SK-N-SH (cell line): ENCODE measurements around the gene TTC7B. TPM values are rescaled to one million over a fixed set of nuclear protein-coding genes. Genes with fewer than 3 reads are reported as not detected.

Experiments
- CTCF ChIA-PET: fragments of 300-600, 350-600 bp; formaldehyde crosslinking; extraction: SDS; loops from one replicate; lab custom pipeline; 2021; lab: Yijun Ruan, JAX
- POLR2A ChIA-PET: fragments of 350-600 bp; sonication (Branson Sonifier 250); formaldehyde crosslinking; extraction: SDS; loops from one replicate; lab custom pipeline; 2020; ENCODE audit warnings: antibody characterized with exemption, inconsistent platforms; lab: Yijun Ruan, JAX
- DNase-seq: peaks from one replicate; pipeline ENCODE4 v3.0.0; 2012
- H2AFZ ChIP-seq: fragments of 200-600 bp; sonication (generic); 2 replicates; pipeline ENCODE4 v1.8.1; 2016; ENCODE audit warnings: antibody characterized with exemption, mild to moderate bottlenecking, low read depth
- H3F3A ChIP-seq: fragments of 200-600 bp; sonication (generic); replicated peaks from 2 replicates; pipeline ENCODE3; 2016; ENCODE audit warnings: antibody characterized with exemption, mild to moderate bottlenecking; ENCODE audit not compliant: insufficient read depth
- H3K27ac ChIP-seq, 2 experiments: fragments of 200-500 bp in 1 of 2; fragments of 200-600 bp in 1 of 2; sonication (Bioruptor generic) in 1 of 2; sonication (generic), shearing (Covaris generic) in 1 of 2; 2 replicates each; pipeline versions ENCODE4 v1.5.1 to v1.6.1; 2014 to 2016; ENCODE audit warnings: low read depth in 2 of 2, inconsistent platforms in 1 of 2, low read length in 1 of 2, mild to moderate bottlenecking in 1 of 2, mixed read lengths in 1 of 2
- H3K27me3 ChIP-seq: fragments of 200-600 bp; sonication (generic), shearing (Covaris generic); 2 replicates; pipeline ENCODE4 v1.6.1; 2016; ENCODE audit warnings: mixed run types; ENCODE audit not compliant: insufficient read depth
- H3K36me3 ChIP-seq, 2 experiments: fragments of 200-500 bp in 1 of 2; fragments of 200-600 bp in 1 of 2; sonication (Bioruptor generic) in 1 of 2; sonication (generic) in 1 of 2; replicated peaks in 1 of 2; 2 replicates each; pipeline versions ENCODE3 to v1.5.1; 2014 to 2016; ENCODE audit warnings: low read length in 1 of 2, mild to moderate bottlenecking in 1 of 2; ENCODE audit not compliant: insufficient read depth in 2 of 2, control insufficient read depth in 1 of 2
- H3K4me1 ChIP-seq, 2 experiments: fragments of 200-500 bp in 1 of 2; fragments of 200-600 bp in 1 of 2; sonication (Bioruptor generic) in 1 of 2; sonication (generic), shearing (Covaris generic) in 1 of 2; 2 replicates each; pipeline versions ENCODE4 v1.5.1 to v1.6.1; 2014 to 2016; ENCODE audit warnings: low read depth in 1 of 2, low read length in 1 of 2, mixed run types in 1 of 2; ENCODE audit not compliant: insufficient read depth in 2 of 2, control insufficient read depth in 1 of 2
- H3K4me2 ChIP-seq: fragments of 200-600 bp; sonication (generic), shearing (Covaris generic); 2 replicates; pipeline ENCODE4 v1.6.1; 2017; ENCODE audit warnings: mixed run types
- H3K4me3 ChIP-seq, 2 experiments: fragments of 200-500 bp in 1 of 2; fragments of 200-600 bp in 1 of 2; sonication (Bioruptor generic) in 1 of 2; sonication (generic), shearing (Covaris generic) in 1 of 2; 2 replicates each; pipeline versions ENCODE4 v1.5.1 to v1.8.1; 2014 to 2016; ENCODE audit warnings: low read depth in 2 of 2, inconsistent platforms in 1 of 2, low read length in 1 of 2, mild to moderate bottlenecking in 1 of 2, mixed read lengths in 1 of 2, moderate library complexity in 1 of 2
- H3K79me2 ChIP-seq: fragments of 200-600 bp; sonication (generic); 2 replicates; pipeline ENCODE4 v1.8.1; 2017; ENCODE audit warnings: mild to moderate bottlenecking; ENCODE audit not compliant: insufficient read depth
- H3K9ac ChIP-seq: fragments of 200-600 bp; sonication (generic); 2 replicates; pipeline ENCODE4 v1.6.1; 2017; ENCODE audit warnings: mixed run types
- H3K9me2 ChIP-seq: fragments of 200-600 bp; sonication (generic); 2 replicates; pipeline ENCODE4 v1.6.1; 2017; ENCODE audit warnings: mixed run types
- H3K9me3 ChIP-seq: fragments of 200-600 bp; sonication (generic); 2 replicates; pipeline ENCODE4 v1.6.1; 2017; ENCODE audit warnings: mixed run types, mild to moderate bottlenecking, moderate library complexity
- H4K20me1 ChIP-seq: fragments of 200-600 bp; sonication (generic); 2 replicates; pipeline ENCODE4 v1.6.1; 2017; ENCODE audit warnings: mild to moderate bottlenecking, mixed run types; ENCODE audit not compliant: insufficient read depth
- CTCF ChIP-seq: fragments of 200-600 bp; sonication (generic); IDR thresholded peaks from 2 replicates; pipeline ENCODE4 v1.6.1; 2017; ENCODE audit warnings: antibody characterized with exemption, mild to moderate bottlenecking, moderate library complexity
- EP300 ChIP-seq, 2 experiments: IDR thresholded peaks; 2 replicates each; pipeline versions ENCODE4 v1.4.0 to v1.6.1; 2012; ENCODE audit warnings: borderline replicate concordance in 1 of 2, low read depth in 1 of 2, low read length in 1 of 2
- RAD21 ChIP-seq: IDR thresholded peaks from 2 replicates; pipeline ENCODE4 v1.6.1; 2012; ENCODE audit warnings: mild to moderate bottlenecking, low read length
- REST ChIP-seq: IDR thresholded peaks from 2 replicates; pipeline ENCODE4 v1.6.1; 2012; ENCODE audit warnings: mild to moderate bottlenecking, low read depth, low read length, moderate library complexity
- TCF12 ChIP-seq: IDR thresholded peaks from 2 replicates; pipeline ENCODE4 v1.4.0; 2012
- WGBS: methylation state at CpG from one replicate; pipeline ENCODE4 v1.1.6; 2017; ENCODE audit warnings: low lambda C conversion rate; 5-methylcytosine and 5-hydroxymethylcytosine counted together
- polyA plus RNA-seq, 3 experiments: library from polyadenylated mRNA; depleted of rRNA; stranded (reverse); fragments of >200 nt; gene quantifications; 2 replicates each; pipeline ENCODE4 v1.2.3, GENCODE V29; 2012
- TF ChIP-seq, protein P1 (sequence below): IDR thresholded peaks from 2 replicates; pipeline ENCODE4 v1.4.0; 2012; ENCODE audit warnings: low read depth
- TF ChIP-seq, protein P2 (sequence below): IDR thresholded peaks from 2 replicates; pipeline ENCODE4 v1.4.0; 2012; ENCODE audit warnings: low read depth, borderline replicate concordance
- TF ChIP-seq, protein P3 (sequence below): fragments of 150-350 bp; IDR thresholded peaks from 2 replicates; pipeline ENCODE4 v1.6.1; 2016; ENCODE audit warnings: mild to moderate bottlenecking, low read depth, low read length
- TF ChIP-seq, protein P4 (sequence below): IDR thresholded peaks from 2 replicates; pipeline ENCODE4; 2012

TTC7B gene
- polyA plus RNA-seq, 1 of the 3 experiments (the other 2 are of a cell fraction): 43.1 TPM

DNA sequence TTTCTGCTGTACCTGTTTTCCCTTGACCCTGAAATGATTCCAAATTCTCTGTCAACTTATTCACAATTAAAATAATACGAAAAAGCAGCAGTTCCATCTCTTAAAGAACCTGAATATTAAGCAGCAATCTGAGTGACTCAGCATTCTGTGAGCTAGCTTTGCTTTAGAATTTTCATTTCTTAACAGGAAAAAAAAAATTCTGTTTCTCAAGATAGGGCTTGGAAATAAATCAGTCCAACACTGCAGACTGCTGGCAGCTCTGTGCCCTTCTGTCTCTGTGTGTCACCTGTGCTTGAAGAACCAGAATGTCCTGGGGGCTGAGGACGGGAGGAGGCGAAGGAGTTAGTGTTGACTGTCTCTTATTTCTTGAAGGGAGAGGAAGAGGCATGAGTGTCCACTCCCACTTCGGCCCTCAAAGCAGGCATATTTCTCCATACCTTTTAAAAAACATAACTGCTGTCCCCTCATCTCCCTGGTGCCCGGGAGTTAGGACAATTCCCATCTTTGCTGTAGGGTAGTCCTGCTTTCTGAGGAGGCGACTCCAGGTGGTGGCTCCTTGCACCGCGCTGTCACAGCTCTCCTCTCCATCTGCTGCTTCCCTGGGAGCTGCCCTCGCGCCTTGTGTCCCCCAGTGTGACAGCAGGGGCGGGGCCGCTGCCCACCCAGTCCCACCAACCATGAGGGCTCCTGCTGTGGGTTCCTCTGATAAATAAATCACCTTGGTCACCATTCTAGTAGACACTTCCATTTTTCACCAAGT, 216.3 kb downstream of the TTC7B start:
- CTCF ChIA-PET: interaction anchor here (0.6 to 2.2 kb wide), 6 partner anchors 15 to 201 kb away, joined by 3 to 11 read pairs (median 4); no protein-coding TSS in a partner anchor
- Histone ChIP-seq H3K4me1 (peaks cover 11 to 12% of the 10 kb centered on the region in 2 experiments; a peak in 3 of 4 replicates), H3K4me2 (no peak overlapping the region), H2AFZ (no peak overlapping the region), H3K79me2 (no peaks in the 10 kb centered on the region), H3K27me3 (no peaks in the 10 kb centered on the region), H3K9ac (no peak overlapping the region), H3F3A (no peaks in the 10 kb centered on the region), H3K36me3 (no peaks in the 10 kb centered on the region), H4K20me1 (no peaks in the 10 kb centered on the region), H3K27ac (no peak overlapping the region; a peak in 1 of 4 replicates), H3K4me3 (no peak overlapping the region), H3K9me2 (no peaks in the 10 kb centered on the region), H3K9me3 (no peaks in the 10 kb centered on the region)
- TF ChIP-seq, protein P1, sequence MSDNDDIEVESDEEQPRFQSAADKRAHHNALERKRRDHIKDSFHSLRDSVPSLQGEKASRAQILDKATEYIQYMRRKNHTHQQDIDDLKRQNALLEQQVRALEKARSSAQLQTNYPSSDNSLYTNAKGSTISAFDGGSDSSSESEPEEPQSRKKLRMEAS: no peak
- no peak for TF ChIP-seq EP300 (IDR thresholded peaks at IDR 0.05; ENCODE audit: borderline replicate concordance in 1 of 2, low read depth in 1 of 2, low read length in 1 of 2)
- TF ChIP-seq, protein P2, sequence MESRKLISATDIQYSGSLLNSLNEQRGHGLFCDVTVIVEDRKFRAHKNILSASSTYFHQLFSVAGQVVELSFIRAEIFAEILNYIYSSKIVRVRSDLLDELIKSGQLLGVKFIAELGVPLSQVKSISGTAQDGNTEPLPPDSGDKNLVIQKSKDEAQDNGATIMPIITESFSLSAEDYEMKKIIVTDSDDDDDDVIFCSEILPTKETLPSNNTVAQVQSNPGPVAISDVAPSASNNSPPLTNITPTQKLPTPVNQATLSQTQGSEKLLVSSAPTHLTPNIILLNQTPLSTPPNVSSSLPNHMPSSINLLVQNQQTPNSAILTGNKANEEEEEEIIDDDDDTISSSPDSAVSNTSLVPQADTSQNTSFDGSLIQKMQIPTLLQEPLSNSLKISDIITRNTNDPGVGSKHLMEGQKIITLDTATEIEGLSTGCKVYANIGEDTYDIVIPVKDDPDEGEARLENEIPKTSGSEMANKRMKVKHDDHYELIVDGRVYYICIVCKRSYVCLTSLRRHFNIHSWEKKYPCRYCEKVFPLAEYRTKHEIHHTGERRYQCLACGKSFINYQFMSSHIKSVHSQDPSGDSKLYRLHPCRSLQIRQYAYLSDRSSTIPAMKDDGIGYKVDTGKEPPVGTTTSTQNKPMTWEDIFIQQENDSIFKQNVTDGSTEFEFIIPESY: no peak
- TF ChIP-seq, protein P3, sequence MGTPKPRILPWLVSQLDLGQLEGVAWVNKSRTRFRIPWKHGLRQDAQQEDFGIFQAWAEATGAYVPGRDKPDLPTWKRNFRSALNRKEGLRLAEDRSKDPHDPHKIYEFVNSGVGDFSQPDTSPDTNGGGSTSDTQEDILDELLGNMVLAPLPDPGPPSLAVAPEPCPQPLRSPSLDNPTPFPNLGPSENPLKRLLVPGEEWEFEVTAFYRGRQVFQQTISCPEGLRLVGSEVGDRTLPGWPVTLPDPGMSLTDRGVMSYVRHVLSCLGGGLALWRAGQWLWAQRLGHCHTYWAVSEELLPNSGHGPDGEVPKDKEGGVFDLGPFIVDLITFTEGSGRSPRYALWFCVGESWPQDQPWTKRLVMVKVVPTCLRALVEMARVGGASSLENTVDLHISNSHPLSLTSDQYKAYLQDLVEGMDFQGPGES: no peak
- peak; percentile 52 for TF ChIP-seq RAD21
- no peak for TF ChIP-seq REST
- TF ChIP-seq TCF12: no peak
- peak; percentile 27 for TF ChIP-seq CTCF
- TF ChIP-seq, protein P4, sequence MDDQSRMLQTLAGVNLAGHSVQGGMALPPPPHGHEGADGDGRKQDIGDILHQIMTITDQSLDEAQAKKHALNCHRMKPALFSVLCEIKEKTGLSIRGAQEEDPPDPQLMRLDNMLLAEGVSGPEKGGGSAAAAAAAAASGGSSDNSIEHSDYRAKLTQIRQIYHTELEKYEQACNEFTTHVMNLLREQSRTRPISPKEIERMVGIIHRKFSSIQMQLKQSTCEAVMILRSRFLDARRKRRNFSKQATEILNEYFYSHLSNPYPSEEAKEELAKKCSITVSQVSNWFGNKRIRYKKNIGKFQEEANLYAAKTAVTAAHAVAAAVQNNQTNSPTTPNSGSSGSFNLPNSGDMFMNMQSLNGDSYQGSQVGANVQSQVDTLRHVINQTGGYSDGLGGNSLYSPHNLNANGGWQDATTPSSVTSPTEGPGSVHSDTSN: no peak
- POLR2A ChIA-PET: interaction anchor here (0.6 kb wide), 1 partner anchor 15 kb away, joined by 5 read pairs; no protein-coding TSS in a partner anchor
- DNase-seq: no peak
- WGBS: 91% methylated on average over 12 of the region's 12 CpGs
